WERI-Rb-1 (cell line): ENCODE data around the gene IGF2R.

Source experiments
- DNase-seq: peaks from one replicate; pipeline ENCODE4 v3.0.0-alpha.2; 2020
- H3K27ac ChIP-seq: fragments of 250-450 bp; sonication (Bioruptor Pico); 2 replicates; pipeline ENCODE4 v1.5.1; 2020; ENCODE audit warnings: mild to moderate bottlenecking, moderate library complexity
- H3K27me3 ChIP-seq: fragments of 250-450 bp; sonication (Bioruptor Pico); 2 replicates; pipeline ENCODE4 v1.5.1; 2021; ENCODE audit warnings: mild to moderate bottlenecking, low read depth, moderate library complexity; ENCODE audit not compliant: insufficient read depth, severe bottlenecking
- H3K36me3 ChIP-seq: fragments of 250-450 bp; sonication (Bioruptor Pico); 2 replicates; pipeline ENCODE4 v1.5.1; 2020; ENCODE audit warnings: mild to moderate bottlenecking, moderate library complexity
- H3K4me3 ChIP-seq: 2 replicates; pipeline ENCODE4 v1.5.1; 2011; ENCODE audit warnings: low read depth, mild to moderate bottlenecking, control low read depth, low read length
- H3K9me3 ChIP-seq: fragments of 250-450 bp; sonication (Bioruptor Pico); 2 replicates; pipeline ENCODE4 v1.5.1; 2021; ENCODE audit warnings: mild to moderate bottlenecking, moderate library complexity; ENCODE audit not compliant: severe bottlenecking
- CTCF ChIP-seq: IDR thresholded peaks from 2 replicates; pipeline ENCODE4 v1.5.1; 2011; ENCODE audit warnings: low read depth, mild to moderate bottlenecking, control low read depth, inconsistent platforms, low read length

IGF2R gene

GRCh38 chr6:160115421-160115820 lies 146.5 kb downstream of the IGF2R start:
- H3K27ac ChIP-seq, result no peak overlapping the region
- H3K4me3 ChIP-seq, result no peak overlapping the region
- DNase-seq, result no peak
- no peaks in the 10 kb centered on the region for H3K36me3 ChIP-seq
- peaks cover 6% of the 10 kb centered on the region for H3K9me3 ChIP-seq
- TF ChIP-seq CTCF, result no peak
- H3K27me3 ChIP-seq, result no peaks in the 10 kb centered on the region

GRCh38 chr6:160116411-160116810 lies 147.5 kb downstream of the IGF2R start:
- peaks cover 2% of the 10 kb centered on the region for H3K27me3 ChIP-seq
- peaks cover 6% of the 10 kb centered on the region for H3K9me3 ChIP-seq
- TF ChIP-seq CTCF, result no peak
- H3K4me3 ChIP-seq, result no peak overlapping the region
- no peaks in the 10 kb centered on the region for H3K36me3 ChIP-seq
- no peak for DNase-seq
- H3K27ac ChIP-seq, result no peak overlapping the region

- Histone ChIP-seq H3K27me3 (peaks cover 6% of the 10 kb centered on the region), H3K4me3 (no peak overlapping the region), H3K27ac (no peak overlapping the region), H3K9me3 (peaks cover 6% of the 10 kb centered on the region), H3K36me3 (no peaks in the 10 kb centered on the region)
- DNase-seq, result no peak
- TF ChIP-seq CTCF, result no peak
Observed at GRCh38 chr6:160117137-160117536, 148.3 kb downstream of the IGF2R start.

- H3K27ac ChIP-seq, result no peak overlapping the region
- peaks cover 13% of the 10 kb centered on the region for H3K27me3 ChIP-seq
- no peak overlapping the region for H3K4me3 ChIP-seq
- no peaks in the 10 kb centered on the region for H3K36me3 ChIP-seq
- no peak for DNase-seq
- TF ChIP-seq CTCF, result no peak
- H3K9me3 ChIP-seq, result peaks cover 6% of the 10 kb centered on the region
Observed at GRCh38 chr6:160118620-160119229, 149.8 kb downstream of the IGF2R start.

- Histone ChIP-seq H3K27me3 (peaks cover 23% of the 10 kb centered on the region), H3K4me3 (no peak overlapping the region), H3K36me3 (no peaks in the 10 kb centered on the region), H3K9me3 (peaks cover 6% of the 10 kb centered on the region), H3K27ac (no peak overlapping the region)
- DNase-seq, result no peak
- TF ChIP-seq CTCF, result no peak
Observed at GRCh38 chr6:160120087-160120486, 151.2 kb downstream of the IGF2R start.

GRCh38 chr6:160121558-160121957 lies 152.7 kb downstream of the IGF2R start, which contains the start of gene SLC22A1:
TSS of gene SLC22A1 (plus strand) at chr6:160121815. CDS start at chr6:160121936, 121 bp downstream.
- Histone ChIP-seq H3K27ac (no peak within 1 kb of the TSS), H3K9me3 (peaks cover 6% of the 10 kb centered on the region), H3K36me3 (no peaks in the 10 kb centered on the region), H3K4me3 (no peak within 1 kb of the TSS), H3K27me3 (peaks cover 23% of the 10 kb centered on the region)
- no peak for TF ChIP-seq CTCF
- DNase-seq, result no peak
